Measurements from ENCODE around the gene THSD4. TPM values are rescaled to one million over a fixed set of nuclear protein-coding genes. Genes with fewer than 3 reads are reported as not detected.

Gene THSD4
- total RNA-seq, 1 experiment from 2014 or later: 65.4 TPM

DNA sequence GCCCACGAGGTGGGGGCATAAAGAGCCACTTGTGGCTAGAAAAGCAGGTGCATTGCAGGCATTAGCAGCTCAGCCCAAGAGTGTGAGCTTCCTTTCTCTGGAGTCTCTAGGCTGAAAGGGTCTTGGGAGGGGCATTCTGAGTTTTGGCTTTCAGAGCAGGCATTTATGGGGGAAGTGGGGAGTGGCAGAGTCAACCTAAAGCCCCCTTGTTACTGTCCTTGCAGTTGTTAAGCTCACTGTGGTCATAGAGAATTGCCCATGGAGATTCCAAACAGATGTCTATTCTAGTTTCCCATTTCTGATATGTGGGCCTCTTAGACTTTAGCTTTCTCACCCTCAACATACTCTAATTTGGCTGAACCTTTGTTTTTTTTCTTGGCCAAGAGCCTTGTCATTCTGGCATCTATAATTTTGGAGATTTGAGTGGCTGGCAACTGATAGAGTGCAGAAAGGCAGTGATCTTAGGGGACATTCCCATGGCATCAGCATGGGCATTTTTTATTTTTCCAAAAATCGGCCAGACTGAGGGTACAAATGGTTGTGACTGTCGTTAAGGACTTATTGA is 217.9 kb downstream of the THSD4 start:
- Histone ChIP-seq H3K9me3 (ENCODE audit: control insufficient read depth, insufficient read depth, low read depth, low read length) (no peaks in the 10 kb centered on the region), H3K36me3 (ENCODE audit: control insufficient read depth, insufficient read depth, low read length) (no peaks in the 10 kb centered on the region; the same call in 1 of the 2 replicates), H3K27me3 (ENCODE audit: control insufficient read depth, insufficient read depth, low read length) (no peaks in the 10 kb centered on the region), H3K27ac (ENCODE audit: low read length) (no peak overlapping the region), H3K4me3 (ENCODE audit: low read depth in 2 of 2, low read length in 2 of 2) (no peak overlapping the region), H3K4me1 (ENCODE audit: control insufficient read depth, insufficient read depth, low read length) (no peaks in the 10 kb centered on the region)
- ChIA-PET POLR2A (no interaction called here), CTCF (no interaction called here)
- intact Hi-C loops (cut with micrococcal nuclease; ENCODE audit: unreplicated experiment) (no loop called here), in situ Hi-C loops (cut with HindIII; ENCODE audit: low pct_unique_long_range_greater_than_20kb, low sequenced_read_pairs) (no loop called here)
- ATAC-seq (no peak), DNase-seq (ENCODE audit: low read depth, low spot score) (no peak)
- no TSS peak for BruUV-seq (replicated peaks)
- TF ChIP-seq REST (IDR thresholded peaks at IDR 0.05; ENCODE audit: insufficient read depth in 1 of 2, low read depth in 2 of 2, low read length in 1 of 2) (no peak), POLR2AphosphoS5 (IDR thresholded peaks at IDR 0.05; ENCODE audit: low read depth, low read length) (no peak), TCF7L2 (IDR thresholded peaks at IDR 0.05; ENCODE audit: low read depth, low read length) (no peak)
- TF ChIP-seq, protein P1, sequence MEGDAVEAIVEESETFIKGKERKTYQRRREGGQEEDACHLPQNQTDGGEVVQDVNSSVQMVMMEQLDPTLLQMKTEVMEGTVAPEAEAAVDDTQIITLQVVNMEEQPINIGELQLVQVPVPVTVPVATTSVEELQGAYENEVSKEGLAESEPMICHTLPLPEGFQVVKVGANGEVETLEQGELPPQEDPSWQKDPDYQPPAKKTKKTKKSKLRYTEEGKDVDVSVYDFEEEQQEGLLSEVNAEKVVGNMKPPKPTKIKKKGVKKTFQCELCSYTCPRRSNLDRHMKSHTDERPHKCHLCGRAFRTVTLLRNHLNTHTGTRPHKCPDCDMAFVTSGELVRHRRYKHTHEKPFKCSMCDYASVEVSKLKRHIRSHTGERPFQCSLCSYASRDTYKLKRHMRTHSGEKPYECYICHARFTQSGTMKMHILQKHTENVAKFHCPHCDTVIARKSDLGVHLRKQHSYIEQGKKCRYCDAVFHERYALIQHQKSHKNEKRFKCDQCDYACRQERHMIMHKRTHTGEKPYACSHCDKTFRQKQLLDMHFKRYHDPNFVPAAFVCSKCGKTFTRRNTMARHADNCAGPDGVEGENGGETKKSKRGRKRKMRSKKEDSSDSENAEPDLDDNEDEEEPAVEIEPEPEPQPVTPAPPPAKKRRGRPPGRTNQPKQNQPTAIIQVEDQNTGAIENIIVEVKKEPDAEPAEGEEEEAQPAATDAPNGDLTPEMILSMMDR (IDR thresholded peaks at IDR 0.05): no peak

DNA sequence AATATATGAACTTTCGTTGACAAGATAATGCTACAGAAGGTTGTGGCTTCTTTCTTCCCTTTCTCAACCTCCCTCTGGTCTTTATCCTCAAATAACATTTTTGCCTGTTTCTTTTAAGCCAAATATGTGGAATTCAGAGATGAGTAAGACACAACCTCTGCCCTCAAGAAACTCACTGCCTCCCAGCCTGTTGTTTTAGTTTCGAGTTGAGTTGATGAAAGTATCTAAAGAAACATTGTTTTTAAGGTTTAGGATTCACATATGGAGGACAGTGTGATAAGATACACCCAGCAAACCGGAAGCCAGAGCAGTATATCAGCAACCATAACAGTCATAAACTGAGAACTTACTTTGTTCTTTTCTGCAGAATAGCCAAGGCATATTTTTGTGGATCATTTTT is 218.6 kb downstream of the THSD4 start:
- in situ Hi-C loops (cut with HindIII; ENCODE audit: low pct_unique_long_range_greater_than_20kb, low sequenced_read_pairs): no loop called here
- Histone ChIP-seq H3K27ac (ENCODE audit: low read length) (no peak overlapping the region), H3K27me3 (ENCODE audit: control insufficient read depth, insufficient read depth, low read length) (no peaks in the 10 kb centered on the region), H3K9me3 (ENCODE audit: control insufficient read depth, insufficient read depth, low read depth, low read length) (no peaks in the 10 kb centered on the region), H3K36me3 (ENCODE audit: control insufficient read depth, insufficient read depth, low read length) (no peaks in the 10 kb centered on the region; the same call in 1 of the 2 replicates), H3K4me1 (ENCODE audit: control insufficient read depth, insufficient read depth, low read length) (no peaks in the 10 kb centered on the region), H3K4me3 (ENCODE audit: low read depth in 2 of 2, low read length in 2 of 2) (no peak overlapping the region)
- POLR2A ChIA-PET: no interaction called here
- CTCF ChIA-PET: no interaction called here
- TF ChIP-seq POLR2AphosphoS5 (IDR thresholded peaks at IDR 0.05; ENCODE audit: low read depth, low read length) (no peak), SIN3A (IDR thresholded peaks at IDR 0.05; ENCODE audit: borderline replicate concordance, insufficient read depth, low read depth, low read length) (no peak), REST (IDR thresholded peaks at IDR 0.05; ENCODE audit: insufficient read depth in 1 of 2, low read depth in 2 of 2, low read length in 1 of 2) (no peak), TCF7L2 (IDR thresholded peaks at IDR 0.05; ENCODE audit: low read depth, low read length) (no peak)
- TF ChIP-seq, protein P1 (IDR thresholded peaks at IDR 0.05): no peak
- intact Hi-C loops (cut with micrococcal nuclease; ENCODE audit: unreplicated experiment): no loop called here
- DNase-seq (ENCODE audit: low read depth, low spot score) (no peak), ATAC-seq (no peak)
- no TSS peak for BruUV-seq (replicated peaks)
